Neuronal stem cell (in vitro differentiated cells): ENCODE results near the gene ISG20L2.

ENCODE experiments used
- DNase-seq: peaks from one replicate; pipeline ENCODE4 v3.0.0-alpha.2; 2013; ENCODE audit warnings: low spot score
- H2AFZ ChIP-seq: one replicate; pipeline ENCODE4 v1.6.1; 2013; ENCODE audit warnings: mild to moderate bottlenecking, low read length, inconsistent platforms
- H2AK5ac ChIP-seq: 2 replicates; pipeline ENCODE4 v1.6.1; 2013; ENCODE audit warnings: low read depth, mild to moderate bottlenecking, inconsistent platforms, low read length, moderate library complexity, mixed read lengths
- H2BK120ac ChIP-seq: 2 replicates; pipeline ENCODE4 v1.6.1; 2013; ENCODE audit warnings: low read depth, mild to moderate bottlenecking, inconsistent platforms, low read length, moderate library complexity, mixed read lengths
- H2BK12ac ChIP-seq: one replicate; pipeline ENCODE4 v1.6.1; 2013; ENCODE audit warnings: low read length, inconsistent platforms
- H2BK15ac ChIP-seq: 2 replicates; pipeline ENCODE4 v1.6.1; 2013; ENCODE audit warnings: mild to moderate bottlenecking, low read length, inconsistent platforms, mixed read lengths
- H2BK5ac ChIP-seq: one replicate; pipeline ENCODE4 v1.6.1; 2013; ENCODE audit warnings: inconsistent platforms, mild to moderate bottlenecking, low read length, moderate library complexity
- H3K14ac ChIP-seq: one replicate; pipeline ENCODE4 v1.6.1; 2013; ENCODE audit warnings: low read length, inconsistent platforms
- H3K18ac ChIP-seq: 2 replicates; pipeline ENCODE4 v1.6.1; 2013; ENCODE audit warnings: low read length, inconsistent platforms
- H3K23ac ChIP-seq: 2 replicates; pipeline ENCODE4 v1.6.1; 2013; ENCODE audit warnings: low read depth, mild to moderate bottlenecking, mixed read lengths, low read length, inconsistent platforms; ENCODE audit not compliant: poor library complexity
- H3K27ac ChIP-seq: replicated peaks from 3 replicates; pipeline ENCODE4 v1.5.1; 2013; ENCODE audit warnings: low read length, inconsistent platforms
- H3K27me3 ChIP-seq, 3 experiments: 2 replicates each; pipeline ENCODE4 v1.6.1; 2013; ENCODE audit warnings: low read length in 3 of 3, mild to moderate bottlenecking in 2 of 3, inconsistent platforms in 1 of 3, low read depth in 1 of 3, mixed read lengths in 1 of 3, moderate library complexity in 1 of 3; ENCODE audit not compliant: control insufficient read depth in 3 of 3, insufficient read depth in 3 of 3
- H3K36me3 ChIP-seq, 2 donors: replicated peaks in 1 of 2; 2 replicates each; pipeline ENCODE4 v1.6.1; 2013; ENCODE audit warnings: low read length in 2 of 2; ENCODE audit not compliant: control insufficient read depth in 2 of 2, insufficient read depth in 2 of 2
- H3K4ac ChIP-seq: 2 replicates; pipeline ENCODE4 v1.6.1; 2013; ENCODE audit warnings: inconsistent platforms, mild to moderate bottlenecking, low read length, moderate library complexity
- H3K4me1 ChIP-seq, 2 donors: 1 replicate in 1 of 2; 2 replicates in 1 of 2; pipeline ENCODE4 v1.6.1; 2013; ENCODE audit warnings: low read length in 2 of 2, low read depth in 1 of 2; ENCODE audit not compliant: control insufficient read depth in 2 of 2, insufficient read depth in 1 of 2
- H3K4me2 ChIP-seq: one replicate; pipeline ENCODE4 v1.6.1; 2013; ENCODE audit warnings: mild to moderate bottlenecking, low read length, inconsistent platforms; ENCODE audit not compliant: insufficient read depth, poor library complexity, severe bottlenecking
- H3K4me3 ChIP-seq, 2 donors: 2 replicates each; pipeline ENCODE4 v1.5.1; 2013; ENCODE audit warnings: low read length in 2 of 2, mild to moderate bottlenecking in 2 of 2, inconsistent platforms in 1 of 2, moderate library complexity in 1 of 2
- H3K79me1 ChIP-seq: one replicate; pipeline ENCODE4 v1.6.1; 2013; ENCODE audit warnings: low read depth, mild to moderate bottlenecking, inconsistent platforms, low read length, moderate library complexity
- H3K9ac ChIP-seq: one replicate; pipeline ENCODE4 v1.6.1; 2013; ENCODE audit warnings: mild to moderate bottlenecking, low read depth, low read length, inconsistent platforms; ENCODE audit not compliant: poor library complexity
- H3K9me3 ChIP-seq, 2 donors: replicated peaks in 1 of 2; 2 replicates each; pipeline versions ENCODE3 to v1.6.1; 2013; ENCODE audit warnings: low read length in 2 of 2, mild to moderate bottlenecking in 2 of 2, inconsistent platforms in 1 of 2, low read depth in 1 of 2, mixed read lengths in 1 of 2, moderate library complexity in 1 of 2; ENCODE audit not compliant: control insufficient read depth in 2 of 2, insufficient read depth in 1 of 2
- H4K8ac ChIP-seq: one replicate; pipeline ENCODE4 v1.6.1; 2013; ENCODE audit warnings: low read depth, mild to moderate bottlenecking, inconsistent platforms, low read length, moderate library complexity
- H4K91ac ChIP-seq: one replicate; pipeline ENCODE4 v1.6.1; 2013; ENCODE audit warnings: low read length, low read depth, mild to moderate bottlenecking, inconsistent platforms; ENCODE audit not compliant: poor library complexity
- WGBS, 2 donors: extraction: QIAGEN DNeasy Blood & Tissue Kit; methylation state at CpG; one replicate each; pipeline ENCODE4 v1.1.7; 2013; ENCODE audit warnings: missing lambda C conversion rate in 2 of 2, mixed read lengths in 1 of 2; ENCODE audit not compliant: insufficient read length in 2 of 2, insufficient replicate concordance in 1 of 2; ENCODE audit errors: extremely low coverage in 2 of 2; 5-methylcytosine and 5-hydroxymethylcytosine counted together

ISG20L2 gene

GRCh38 chr1:156752843-156753482 is 24.4 kb upstream of the ISG20L2 start:
- Histone ChIP-seq H4K8ac (no peak overlapping the region), H3K79me1 (peaks cover 8% of the 10 kb centered on the region), H2BK12ac (no peak overlapping the region), H3K36me3 (peaks cover 2 to 23% of the 10 kb centered on the region in 2 donors), H3K4me3 (peak overlapping the region; percentile 0 to 83), H3K4me1 (peaks cover 22 to 28% of the 10 kb centered on the region in 2 donors), H3K27ac (no peak overlapping the region), H3K9ac (no peak overlapping the region), H4K91ac (no peak overlapping the region), H2AFZ (no peak overlapping the region), H3K23ac (no peak overlapping the region), H3K18ac (no peak overlapping the region), H2BK5ac (no peak overlapping the region), H2BK15ac (no peak overlapping the region), H2AK5ac (no peak overlapping the region), H3K4ac (no peak overlapping the region), H3K9me3 (no peaks in the 10 kb centered on the region), H3K27me3 (no peaks in the 10 kb centered on the region), H3K4me2 (no peak overlapping the region), H3K14ac (no peak overlapping the region), H2BK120ac (no peak overlapping the region)
- DNase-seq: no peak
- no CpG with 5 or more reads among the region's 1 CpG for WGBS, 2 donors

- Histone ChIP-seq H3K4me3 (peak overlapping the region; percentile 83 to 90), H4K8ac (peak overlapping the region; percentile 83), H2BK12ac (peak overlapping the region; percentile 7), H4K91ac (peak overlapping the region; percentile 93), H3K27ac (peak overlapping the region; percentile 72), H3K36me3 (peaks cover 2 to 23% of the 10 kb centered on the region in 2 donors), H3K9ac (peak overlapping the region; percentile 98), H3K4me1 (peaks cover 26 to 36% of the 10 kb centered on the region in 2 donors), H3K79me1 (peaks cover 8% of the 10 kb centered on the region), H3K4ac (peak overlapping the region; percentile 87), H2AFZ (peak overlapping the region; percentile 88), H3K14ac (peak overlapping the region; percentile 86), H2BK5ac (peak overlapping the region; percentile 92), H2AK5ac (peak overlapping the region; percentile 10), H3K9me3 (no peaks in the 10 kb centered on the region), H2BK120ac (peak overlapping the region; percentile 82), H3K18ac (peak overlapping the region; percentile 99), H3K4me2 (peak overlapping the region; percentile 52), H2BK15ac (peak overlapping the region; percentile 87), H3K27me3 (no peaks in the 10 kb centered on the region), H3K23ac (peak overlapping the region; percentile 92)
- WGBS, 2 donors: no CpG with 5 or more reads among the region's 68 CpGs
- peak; percentile 94 for DNase-seq
Measured at GRCh38 chr1:156751757-156752481, 23.4 kb upstream of the ISG20L2 start.

- Histone ChIP-seq H3K14ac (peak within 1 kb of the TSS; percentile 86), H3K4me1 (peaks cover 27 to 39% of the 10 kb centered on the region in 2 donors), H3K27ac (peak within 1 kb of the TSS; percentile 84), H3K4me2 (peak within 1 kb of the TSS; percentile 94), H3K27me3 (no peaks in the 10 kb centered on the region), H3K79me1 (peaks cover 8% of the 10 kb centered on the region), H4K91ac (peak within 1 kb of the TSS; percentile 93), H2AK5ac (peak within 1 kb of the TSS; percentile 98), H3K36me3 (peaks cover 2 to 23% of the 10 kb centered on the region in 2 donors), H3K4ac (peak within 1 kb of the TSS; percentile 87), H2BK15ac (peak within 1 kb of the TSS; percentile 87), H3K9me3 (no peaks in the 10 kb centered on the region), H2BK120ac (peak within 1 kb of the TSS; percentile 88), H2BK5ac (peak within 1 kb of the TSS; percentile 97), H3K23ac (peak within 1 kb of the TSS; percentile 92), H3K4me3 (peak within 1 kb of the TSS; percentile 83 to 96), H2AFZ (peak within 1 kb of the TSS; percentile 88), H4K8ac (peak within 1 kb of the TSS; percentile 83), H3K9ac (peak within 1 kb of the TSS; percentile 98), H3K18ac (peak within 1 kb of the TSS; percentile 99), H2BK12ac (peak within 1 kb of the TSS; percentile 7)
- WGBS, 2 donors: no CpG with 5 or more reads among the region's 48 CpGs
- no peak for DNase-seq
Measured at GRCh38 chr1:156751451-156751756, 22.8 kb upstream of the ISG20L2 start, which contains the start of gene HDGF. Gene HDGF (minus strand): TSS chr1:156751675. CDS start chr1:156751429, 246 bp downstream.
